Effector memory CD4-positive, alpha-beta T cell (primary cell): ENCODE measurements around the gene FUCA1.

Experiments used
- DNase-seq, 3 donors: peaks; one replicate each; pipeline ENCODE4 v3.0.0-alpha.2; 2020
- H3K27ac ChIP-seq: 2 replicates; pipeline ENCODE4 v1.7.0; 2013; ENCODE audit warnings: mild to moderate bottlenecking, low read length, moderate library complexity; ENCODE audit not compliant: insufficient read depth, poor library complexity, severe bottlenecking
- H3K27me3 ChIP-seq: replicated peaks from 2 replicates; pipeline ENCODE4 v1.7.0; 2013; ENCODE audit warnings: mild to moderate bottlenecking, low read length; ENCODE audit not compliant: insufficient read depth, control insufficient read depth, poor library complexity, severe bottlenecking
- H3K36me3 ChIP-seq: 2 replicates; pipeline ENCODE4 v1.7.0; 2013; ENCODE audit warnings: mild to moderate bottlenecking, low read length, moderate library complexity; ENCODE audit not compliant: control insufficient read depth, insufficient read depth
- H3K4me1 ChIP-seq: 2 replicates; pipeline ENCODE4 v1.7.0; 2013; ENCODE audit warnings: low read length, mild to moderate bottlenecking; ENCODE audit not compliant: control insufficient read depth, insufficient read depth, poor library complexity, severe bottlenecking
- H3K4me3 ChIP-seq: 2 replicates; pipeline ENCODE4 v1.7.0; 2013; ENCODE audit warnings: low read length, low read depth, mild to moderate bottlenecking; ENCODE audit not compliant: insufficient read depth, poor library complexity, severe bottlenecking
- H3K9me3 ChIP-seq: 2 replicates; pipeline ENCODE4 v1.7.0; 2013; ENCODE audit warnings: mild to moderate bottlenecking, low read length, moderate library complexity; ENCODE audit not compliant: control insufficient read depth

Gene FUCA1

DNA sequence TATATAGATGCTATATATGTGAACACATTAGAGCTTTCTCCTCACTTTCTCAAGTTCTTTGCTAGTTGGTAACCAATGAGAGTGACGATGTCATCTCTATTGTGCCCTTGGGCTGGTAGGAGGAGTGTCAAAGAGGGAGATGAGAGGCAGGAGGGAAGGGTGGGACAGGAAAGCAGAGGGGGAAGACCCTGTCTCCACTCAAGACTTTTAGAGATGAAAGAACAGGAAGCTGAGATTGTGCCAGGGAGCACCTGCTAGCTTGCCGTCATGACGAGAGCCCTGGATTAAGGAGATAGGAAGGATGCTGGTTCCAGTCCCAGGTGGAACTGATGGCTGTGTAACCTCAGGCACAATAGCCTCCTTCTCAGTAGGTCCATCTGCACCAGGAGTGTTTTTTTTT lies 28.4 kb upstream of the FUCA1 start:
- no peak overlapping the region for H3K27ac ChIP-seq
- no peak overlapping the region for H3K4me3 ChIP-seq
- no peaks in the 10 kb centered on the region for H3K4me1 ChIP-seq
- no peaks in the 10 kb centered on the region for H3K27me3 ChIP-seq
- H3K9me3 ChIP-seq, result no peaks in the 10 kb centered on the region
- no peak for DNase-seq
- no peaks in the 10 kb centered on the region for H3K36me3 ChIP-seq

DNA sequence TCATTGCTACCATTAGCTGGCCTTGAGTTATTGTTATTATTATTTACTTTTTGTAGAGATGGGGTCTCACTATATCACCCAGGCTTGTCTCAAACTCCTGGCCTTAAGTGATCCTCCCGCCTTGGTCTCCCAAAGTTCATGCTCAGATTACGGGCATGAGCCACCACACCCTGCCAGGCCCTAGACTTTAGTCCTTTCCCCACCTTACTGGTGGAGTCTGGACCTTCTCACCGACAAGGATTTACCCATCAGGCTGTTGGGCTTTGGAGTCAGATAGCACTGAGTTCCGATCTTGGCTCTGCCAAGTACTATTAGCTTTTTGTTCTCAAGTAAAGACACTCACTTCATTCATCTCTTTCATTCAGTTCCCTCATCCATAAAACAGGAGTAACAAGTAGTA lies 27.9 kb upstream of the FUCA1 start:
- Histone ChIP-seq H3K9me3 (no peaks in the 10 kb centered on the region), H3K4me3 (no peak overlapping the region), H3K27me3 (no peaks in the 10 kb centered on the region), H3K27ac (no peak overlapping the region), H3K4me1 (no peaks in the 10 kb centered on the region), H3K36me3 (no peaks in the 10 kb centered on the region)
- no peak for DNase-seq

DNA sequence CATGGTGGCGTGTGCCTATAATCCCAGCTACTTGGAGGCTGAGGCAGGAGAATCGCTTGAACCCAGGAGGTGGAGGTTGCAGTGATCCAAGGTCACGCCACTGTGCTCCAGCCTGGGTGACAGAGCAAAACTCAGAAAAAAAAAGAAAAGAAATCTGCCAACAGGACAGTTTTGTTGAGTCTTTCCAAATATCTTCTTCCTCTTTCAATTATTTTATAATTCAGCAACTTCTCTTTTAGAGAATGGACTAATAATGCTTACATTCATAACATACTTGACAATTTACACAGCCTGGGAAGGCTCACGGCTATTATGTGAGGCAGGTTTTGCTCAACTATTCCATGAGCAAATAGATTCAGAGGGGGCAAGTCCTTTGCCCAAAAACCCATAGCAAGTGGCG lies 27.0 kb upstream of the FUCA1 start:
- no peak for DNase-seq
- no peak overlapping the region for H3K4me3 ChIP-seq
- no peaks in the 10 kb centered on the region for H3K27me3 ChIP-seq
- no peaks in the 10 kb centered on the region for H3K4me1 ChIP-seq
- H3K36me3 ChIP-seq, result no peaks in the 10 kb centered on the region
- no peak overlapping the region for H3K27ac ChIP-seq
- no peaks in the 10 kb centered on the region for H3K9me3 ChIP-seq

DNA sequence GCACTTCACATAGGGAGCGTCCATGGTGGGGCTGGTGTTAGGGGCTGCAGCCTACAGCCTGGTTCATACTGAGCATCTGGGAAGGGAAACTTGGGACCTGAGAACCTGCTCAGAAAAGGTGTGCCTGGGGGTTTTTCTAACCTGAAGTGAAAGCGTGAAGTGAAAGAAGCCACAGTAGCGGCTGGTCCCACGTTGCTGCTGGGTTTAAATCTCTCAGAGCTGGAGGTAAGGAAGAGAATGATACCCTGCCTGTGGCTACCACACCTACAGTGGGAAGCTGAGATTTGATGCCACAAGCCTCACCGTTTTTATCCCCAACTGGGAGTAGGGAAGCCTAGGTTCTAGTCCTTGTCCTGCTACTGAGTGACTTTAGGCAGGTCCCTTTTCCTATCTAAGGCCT lies 21.0 kb upstream of the FUCA1 start:
- no peak for DNase-seq
- Histone ChIP-seq H3K36me3 (no peaks in the 10 kb centered on the region), H3K4me3 (no peak overlapping the region), H3K27ac (no peak overlapping the region), H3K9me3 (no peaks in the 10 kb centered on the region), H3K4me1 (no peaks in the 10 kb centered on the region), H3K27me3 (no peaks in the 10 kb centered on the region)

DNA sequence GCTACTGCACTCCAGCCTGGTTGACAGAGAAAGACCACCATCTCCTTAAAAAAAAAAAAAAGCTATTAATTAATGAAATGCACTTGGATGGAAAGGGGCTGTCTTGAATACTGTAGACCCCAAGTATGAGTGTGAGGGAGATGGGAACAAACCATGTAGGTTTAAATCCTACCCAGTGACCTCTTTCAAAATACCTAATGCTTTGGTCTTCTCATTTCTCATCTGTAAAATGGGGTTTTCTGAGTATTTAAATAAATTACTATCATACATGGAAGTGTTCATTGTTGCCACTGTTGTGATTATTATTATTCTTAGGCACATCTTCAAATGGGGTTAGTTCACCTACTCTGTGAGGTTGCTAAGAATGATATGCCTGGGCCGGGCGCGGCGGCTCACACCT lies 17.1 kb upstream of the FUCA1 start:
- H3K27me3 ChIP-seq, result no peaks in the 10 kb centered on the region
- no peaks in the 10 kb centered on the region for H3K9me3 ChIP-seq
- DNase-seq, result no peak
- H3K4me1 ChIP-seq, result no peaks in the 10 kb centered on the region
- H3K36me3 ChIP-seq, result no peaks in the 10 kb centered on the region
- no peak overlapping the region for H3K27ac ChIP-seq
- H3K4me3 ChIP-seq, result no peak overlapping the region

DNA sequence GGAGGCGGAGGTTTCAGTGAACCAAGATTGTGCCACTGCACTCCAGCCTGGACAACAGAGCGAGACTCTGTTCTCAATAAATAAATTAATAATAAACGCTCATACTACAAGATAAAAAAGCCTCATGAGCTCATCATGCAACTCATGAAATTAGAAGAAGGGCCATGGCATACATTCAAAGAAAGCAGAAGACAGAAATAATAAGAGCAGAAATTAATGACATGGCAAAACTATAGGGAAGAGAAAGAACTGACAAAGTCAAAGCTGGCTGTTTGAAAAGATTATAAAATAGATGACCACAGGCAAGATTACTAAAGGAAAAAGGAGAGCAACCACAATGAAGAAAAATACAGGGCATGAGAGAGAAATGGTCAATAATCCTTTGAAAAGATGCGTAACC lies 14.7 kb upstream of the FUCA1 start:
- no peaks in the 10 kb centered on the region for H3K4me1 ChIP-seq
- peaks cover 8% of the 10 kb centered on the region for H3K9me3 ChIP-seq
- H3K36me3 ChIP-seq, result no peaks in the 10 kb centered on the region
- H3K27me3 ChIP-seq, result no peaks in the 10 kb centered on the region
- H3K27ac ChIP-seq, result no peak overlapping the region
- no peak overlapping the region for H3K4me3 ChIP-seq
- DNase-seq, result no peak

DNA sequence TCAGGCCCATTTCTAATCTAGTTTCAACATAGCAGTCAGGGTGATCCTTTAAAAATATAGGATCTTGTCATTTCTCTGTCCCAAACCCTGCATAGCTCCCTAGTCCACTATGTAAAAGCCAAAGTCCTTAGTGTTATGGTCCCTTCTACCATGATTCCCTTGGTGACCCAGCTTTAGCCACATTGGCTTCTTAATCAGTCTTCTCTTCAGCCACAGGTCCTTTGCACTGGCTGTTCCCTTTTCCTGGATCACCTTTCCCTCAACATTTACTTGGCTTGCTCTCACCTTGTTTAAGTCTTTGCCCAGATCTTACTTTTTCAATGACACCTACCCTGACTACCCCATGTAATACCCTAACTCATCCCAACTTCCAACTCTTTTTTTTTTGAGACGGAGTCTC lies 11.7 kb upstream of the FUCA1 start:
- Histone ChIP-seq H3K27ac (no peak overlapping the region), H3K4me3 (no peak overlapping the region), H3K9me3 (peaks cover 9% of the 10 kb centered on the region), H3K4me1 (no peaks in the 10 kb centered on the region), H3K36me3 (no peaks in the 10 kb centered on the region), H3K27me3 (no peaks in the 10 kb centered on the region)
- no peak for DNase-seq

DNA sequence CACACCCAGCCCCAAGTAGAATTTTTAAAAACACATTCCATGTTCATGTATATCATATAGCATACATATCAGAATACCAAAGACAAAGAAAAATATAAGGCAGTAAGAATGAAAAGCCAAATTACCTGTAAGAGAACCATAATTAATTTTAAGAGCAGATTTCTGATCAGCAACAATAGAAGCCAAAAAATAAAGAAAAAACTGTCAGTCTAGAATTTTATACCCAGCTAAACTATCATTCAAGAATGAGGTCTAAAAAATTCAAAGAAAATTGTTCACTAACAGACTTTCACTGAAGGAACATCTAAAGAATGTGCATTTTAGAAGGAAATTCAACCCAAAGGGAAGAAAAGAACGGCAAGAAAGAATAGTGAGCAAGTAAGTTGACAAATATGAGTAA lies 10.6 kb upstream of the FUCA1 start:
- peaks cover 9% of the 10 kb centered on the region for H3K9me3 ChIP-seq
- no peak for DNase-seq
- H3K36me3 ChIP-seq, result no peaks in the 10 kb centered on the region

DNA sequence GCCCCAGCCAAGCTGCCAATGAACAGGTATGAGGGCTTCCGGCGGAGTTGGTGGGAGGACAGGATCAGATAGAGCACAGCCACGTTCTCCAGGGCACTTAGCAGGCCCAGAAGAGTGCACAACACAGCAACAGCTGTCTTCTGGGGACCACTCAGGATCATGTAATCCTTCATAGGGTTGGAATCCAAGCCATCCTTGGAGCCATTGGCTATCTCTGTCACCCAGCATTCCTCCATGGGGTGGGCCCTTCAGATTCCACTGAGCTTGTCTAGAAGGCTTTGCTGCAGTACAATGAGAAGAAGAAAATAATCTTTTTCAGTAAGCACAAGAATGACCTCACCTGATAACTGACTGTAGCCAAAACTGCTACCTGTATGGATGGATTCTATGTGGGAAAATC lies 7.3 kb upstream of the FUCA1 start:
- peaks cover 9% of the 10 kb centered on the region for H3K9me3 ChIP-seq
- H3K27ac ChIP-seq, result no peak overlapping the region
- H3K27me3 ChIP-seq, result no peaks in the 10 kb centered on the region
- H3K4me1 ChIP-seq, result no peaks in the 10 kb centered on the region
- H3K36me3 ChIP-seq, result no peaks in the 10 kb centered on the region
- H3K4me3 ChIP-seq, result no peak overlapping the region
- no peak for DNase-seq

More for the DNA sequence above, 10.6 kb upstream of the FUCA1 start:
- H3K27me3 ChIP-seq, result no peaks in the 10 kb centered on the region
- no peak overlapping the region for H3K4me3 ChIP-seq
- no peak overlapping the region for H3K27ac ChIP-seq
- H3K4me1 ChIP-seq, result no peaks in the 10 kb centered on the region

DNA sequence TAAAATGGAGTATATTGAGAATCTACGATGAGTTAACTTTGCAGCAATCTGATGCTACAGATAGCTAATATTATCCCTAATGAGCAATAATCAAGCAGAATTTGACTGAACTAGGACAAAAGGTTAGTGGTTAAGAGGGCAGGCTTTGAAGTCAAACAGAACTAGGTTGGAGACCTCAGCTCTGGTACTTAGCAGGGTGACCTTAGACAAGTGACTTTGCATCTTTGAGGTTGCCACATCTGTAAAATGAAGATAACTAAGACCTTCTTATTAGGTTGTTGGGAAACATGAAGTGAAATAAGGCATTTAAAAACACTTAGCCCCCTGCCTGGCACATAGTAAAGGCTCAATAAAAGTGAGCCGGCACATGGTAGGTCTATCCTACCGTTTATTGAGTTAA lies 4.3 kb upstream of the FUCA1 start:
- DNase-seq, result no peak
- no peak overlapping the region for H3K4me3 ChIP-seq
- H3K27me3 ChIP-seq, result no peaks in the 10 kb centered on the region
- no peaks in the 10 kb centered on the region for H3K36me3 ChIP-seq
- no peaks in the 10 kb centered on the region for H3K9me3 ChIP-seq
- H3K4me1 ChIP-seq, result peaks cover 9% of the 10 kb centered on the region
- H3K27ac ChIP-seq, result no peak overlapping the region

DNA sequence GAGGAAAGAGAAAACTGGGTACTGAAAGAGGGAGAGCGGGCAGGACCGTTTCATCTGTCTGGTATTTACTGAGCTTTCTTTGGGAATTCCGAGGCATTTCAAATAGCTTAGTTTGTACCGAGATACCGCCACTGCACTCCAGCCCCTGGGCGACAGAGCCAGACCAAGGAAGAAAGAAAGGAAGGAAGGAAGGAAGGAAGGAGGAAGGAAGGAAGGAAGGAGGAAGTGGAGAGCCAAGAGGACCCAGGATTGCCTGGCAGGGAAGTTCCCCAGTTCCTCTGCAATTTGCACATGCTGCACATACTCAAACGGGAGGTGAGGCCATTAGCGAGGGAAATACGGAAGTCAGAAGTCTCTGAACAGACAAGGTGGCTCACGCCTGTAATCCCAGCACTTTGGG lies 961 bp upstream of the FUCA1 start:
- Histone ChIP-seq H3K27ac (no peak overlapping the region), H3K4me3 (no peak overlapping the region)

More for the DNA sequence above, 961 bp upstream of the FUCA1 start:
- Histone ChIP-seq H3K4me1 (peaks cover 18% of the 10 kb centered on the region), H3K9me3 (no peaks in the 10 kb centered on the region), H3K36me3 (peaks cover 6% of the 10 kb centered on the region), H3K27me3 (no peaks in the 10 kb centered on the region)
- DNase-seq, result no peak
